Activated CD4-positive, CD25-positive, alpha-beta regulatory T cell treated with anti-CD3 and anti-CD28 coated beads, Interleukin-2, amount 50 U/mL, for 16 hours (primary cell): ENCODE measurements around the gene ZDHHC5.
"Not testable (repeated sequence)": the region's sequence is repeated elsewhere in the genome, so short reads cannot be mapped to it uniquely, and the experiment has no call there.

Experiments used
- DNase-seq: peaks from one replicate; pipeline ENCODE4 v3.0.0-alpha.2; 2020; ENCODE audit warnings: low read depth, low spot score

The ZDHHC5 gene

DNA sequence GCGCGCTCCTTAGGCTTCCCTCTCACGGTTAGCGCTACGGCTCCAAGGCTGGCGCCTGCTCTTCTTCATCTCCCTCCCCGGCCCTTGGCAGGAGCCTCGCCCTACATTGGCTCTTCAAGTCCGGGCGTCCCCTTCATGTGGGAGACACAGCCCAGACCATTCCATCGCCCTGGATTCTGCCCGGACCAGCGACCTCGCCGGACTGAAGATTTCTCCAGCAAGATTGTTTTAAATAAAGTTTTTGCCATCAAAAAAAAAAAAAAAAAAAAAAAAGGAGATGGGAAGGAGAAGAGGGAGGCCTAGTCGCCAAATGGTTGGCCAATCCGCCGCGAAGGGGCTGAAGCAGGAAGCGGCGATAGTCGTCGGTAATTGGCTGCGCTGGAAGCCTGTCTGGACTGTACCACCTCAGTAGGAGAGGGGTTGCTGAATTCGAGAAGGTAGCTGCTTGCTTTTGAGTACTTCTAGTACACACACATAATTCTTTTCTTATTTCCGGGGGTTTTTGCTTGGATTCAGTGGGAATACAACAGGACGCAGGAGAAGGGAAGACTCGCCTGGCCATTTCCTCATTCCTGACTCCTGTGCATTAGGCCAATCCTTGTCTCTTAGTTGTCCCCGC is 688 bp upstream of the ZDHHC5 start:
- DNase-seq = peak; percentile 90

- no peak for DNase-seq
Observed at GRCh38 chr11:57668434-57668782, 494 bp downstream of the ZDHHC5 start.

GRCh38 chr11:57674251-57674650 is 6.3 kb downstream of the ZDHHC5 start:
- DNase-seq = no peak

- DNase-seq = no peak
Observed at GRCh38 chr11:57675176-57675941, 7.4 kb downstream of the ZDHHC5 start.

DNA sequence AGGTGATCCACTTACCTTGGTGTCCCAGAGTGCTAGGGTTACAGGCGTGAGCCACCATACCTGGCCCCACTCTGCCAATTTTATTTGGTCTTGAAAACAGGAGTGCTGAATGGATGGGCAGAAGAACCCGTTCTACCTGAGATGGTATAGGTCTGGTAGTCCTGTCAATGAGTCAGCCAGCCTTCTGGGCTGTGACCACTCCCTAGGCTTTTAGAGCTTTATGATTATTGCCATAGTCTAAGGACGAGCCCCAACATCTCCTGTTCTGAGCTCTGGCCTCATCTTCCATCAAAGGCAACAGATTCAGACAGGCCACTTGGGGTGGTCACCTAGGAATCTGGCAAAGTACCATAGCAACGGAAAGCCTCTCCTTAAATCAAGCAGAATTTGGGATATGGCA is 11.5 kb downstream of the ZDHHC5 start:
- no peak for DNase-seq

DNA sequence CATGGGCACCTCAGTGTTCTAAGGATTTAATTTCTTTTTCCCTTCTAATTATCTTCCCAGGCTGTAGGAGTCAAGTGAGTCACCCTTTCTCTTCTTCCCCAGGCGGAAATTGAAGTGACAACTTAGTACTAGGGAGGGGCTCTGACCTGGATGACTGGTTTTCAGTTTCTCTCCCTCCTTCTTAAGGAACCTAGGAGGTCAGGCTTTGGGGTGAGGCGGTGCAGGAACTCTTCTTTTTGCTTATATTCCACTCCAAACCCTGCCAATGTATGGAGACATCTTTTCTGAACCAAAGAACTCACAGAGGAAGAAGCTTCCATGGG is 12.6 kb downstream of the ZDHHC5 start:
- no peak for DNase-seq

- no peak for DNase-seq
Observed at GRCh38 chr11:57681168-57681567, 13.3 kb downstream of the ZDHHC5 start.

- not testable (repeated sequence) for DNase-seq
Observed at GRCh38 chr11:57690474-57690873, 22.6 kb downstream of the ZDHHC5 start.

- DNase-seq = no peak
Observed at GRCh38 chr11:57698843-57699365, 31.0 kb downstream of the ZDHHC5 start.

- DNase-seq = no peak
Observed at GRCh38 chr11:57699813-57700212, 31.9 kb downstream of the ZDHHC5 start.

DNA sequence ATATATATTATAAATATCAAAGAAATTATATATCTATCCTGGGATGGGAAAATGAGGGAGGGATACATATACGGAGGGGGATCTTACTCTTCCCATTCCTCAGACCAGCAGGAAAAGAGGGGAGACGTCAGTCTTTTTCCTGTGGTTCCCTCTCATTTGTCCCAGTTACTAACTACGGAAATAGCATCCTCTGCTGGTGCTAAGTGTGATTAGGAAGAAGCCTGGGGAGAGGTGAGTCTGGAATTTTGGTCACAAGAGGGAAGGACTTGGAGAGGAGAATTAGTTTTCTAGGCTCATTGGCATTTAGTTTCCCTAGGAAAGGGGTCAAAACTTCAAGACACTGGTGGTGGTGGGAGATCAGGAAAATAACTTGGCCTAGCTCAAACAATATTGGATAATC is 32.5 kb downstream of the ZDHHC5 start:
- DNase-seq = no peak

DNA sequence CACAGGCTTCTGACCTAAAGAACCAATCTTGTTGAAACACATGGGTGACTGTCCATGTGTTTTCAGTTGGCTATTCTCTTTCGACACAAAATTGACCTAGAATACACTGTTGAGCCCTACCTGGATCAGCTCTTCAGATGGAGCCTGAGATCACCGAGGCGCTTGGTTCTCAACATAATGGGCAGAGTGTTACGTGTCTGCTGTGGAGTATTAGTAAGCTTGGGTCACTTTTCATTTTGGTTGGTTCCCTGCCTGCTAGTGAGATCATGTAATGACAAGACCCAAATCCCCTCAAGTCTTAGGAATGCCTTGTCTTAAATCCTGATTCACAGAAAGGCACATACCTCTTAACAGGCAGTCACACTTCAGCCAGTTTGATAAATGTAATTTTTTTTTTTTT is 35.4 kb downstream of the ZDHHC5 start:
- no peak for DNase-seq

- no peak for DNase-seq
Observed at GRCh38 chr11:57704932-57705331, 37.0 kb downstream of the ZDHHC5 start.

- DNase-seq = not testable (repeated sequence)
Observed at GRCh38 chr11:57705432-57705831, 37.5 kb downstream of the ZDHHC5 start.

DNA sequence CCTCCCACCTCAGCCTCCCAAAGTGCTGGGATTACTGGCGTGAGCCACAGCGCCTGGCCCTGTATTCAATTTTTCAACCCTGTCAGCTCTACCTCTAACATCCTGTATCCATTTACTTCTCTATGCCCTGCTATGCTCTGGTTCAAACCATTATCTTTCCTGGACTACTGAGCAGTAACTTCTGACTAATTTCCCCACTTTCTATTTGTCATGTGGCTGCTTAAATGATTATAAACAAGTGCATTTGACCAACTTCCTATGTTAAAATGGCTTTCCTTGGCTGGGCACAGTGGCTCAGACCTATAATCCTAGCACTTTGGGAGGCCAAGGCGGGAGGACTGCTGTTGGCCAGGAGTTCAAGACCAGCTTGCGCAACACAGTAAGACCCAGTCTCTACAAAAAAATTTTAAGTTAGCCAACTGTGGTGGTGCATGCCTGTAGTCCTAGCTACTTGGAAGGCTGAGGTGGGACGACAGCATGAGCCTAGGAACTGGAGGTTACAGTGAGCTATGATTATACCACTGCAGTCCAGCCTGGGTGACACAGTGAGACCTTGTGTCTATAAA is 42.0 kb downstream of the ZDHHC5 start:
- DNase-seq = no peak

DNA sequence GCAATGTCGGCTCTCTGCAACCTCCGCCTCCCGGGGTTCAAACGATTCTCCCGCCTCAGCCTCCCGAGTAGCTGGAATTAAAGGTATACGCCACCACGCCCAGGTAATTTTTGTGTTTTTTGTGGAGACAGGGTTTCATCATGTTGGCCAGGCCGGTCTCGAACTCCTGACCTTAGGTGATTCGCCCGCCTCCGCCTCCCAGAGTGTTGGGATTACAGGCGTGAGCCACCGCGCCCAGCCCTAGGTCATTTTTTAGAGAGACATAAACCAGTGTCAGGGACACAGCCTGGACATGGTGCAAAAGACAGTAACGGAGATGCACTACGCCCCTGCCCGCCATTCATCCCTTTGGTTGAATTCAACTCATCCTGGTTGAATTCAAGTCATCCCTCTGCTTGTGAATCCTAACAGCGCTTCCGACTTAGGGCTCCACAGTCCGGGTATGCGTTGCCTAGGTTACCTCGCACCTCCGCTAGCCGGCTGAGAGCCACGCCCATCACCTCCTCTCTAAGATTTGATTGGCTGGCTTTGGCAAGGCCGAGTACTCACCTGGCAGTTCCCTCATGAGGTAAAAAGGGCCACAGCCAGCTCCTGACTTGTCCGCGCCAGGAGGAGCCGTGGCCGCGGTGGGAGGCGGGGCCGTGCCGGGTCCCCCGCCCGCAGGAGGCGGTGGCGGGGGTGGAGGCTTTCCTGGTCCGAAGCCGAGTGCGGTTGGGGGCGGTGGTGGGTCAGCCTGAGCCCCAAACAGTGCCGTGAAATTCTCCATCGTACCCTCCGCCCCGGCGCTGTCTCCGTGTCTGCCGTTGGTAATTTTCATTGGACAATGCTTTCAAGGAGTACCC is 43.7 kb downstream of the ZDHHC5 start, which contains the start of gene MED19:
TSS of gene MED19 (minus strand) at position 802 of the 842 bp plus-strand sequence. CDS start at position 766, 36 bp downstream.
- DNase-seq = peak; percentile 44

- peak; percentile 84 for DNase-seq
Observed at GRCh38 chr11:57712256-57713150, 44.6 kb downstream of the ZDHHC5 start, which contains the start of gene TMX2. TMX2 (plus strand) TSS chr11:57712593; CDS start chr11:57712619, 26 bp downstream.

DNA sequence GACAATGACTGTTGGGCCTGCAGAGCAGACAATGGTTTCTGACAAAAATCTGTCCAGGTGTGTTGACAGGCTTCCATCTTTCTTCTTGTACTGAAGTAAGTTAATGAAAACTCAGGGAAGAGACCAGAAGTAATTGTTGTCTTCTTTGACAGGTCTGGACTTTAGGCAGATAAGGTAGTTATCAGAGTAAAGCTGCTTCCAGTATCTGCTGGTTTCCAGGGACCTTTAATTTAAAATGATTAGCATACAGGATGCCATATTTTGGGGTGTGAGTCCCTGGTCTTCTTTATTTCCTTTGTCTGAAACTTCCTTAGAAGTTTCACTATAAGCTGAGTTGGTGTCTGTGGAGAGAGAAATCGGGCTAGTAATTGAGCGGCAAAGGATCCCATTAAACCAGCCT is 45.9 kb downstream of the ZDHHC5 start:
- no peak for DNase-seq

DNA sequence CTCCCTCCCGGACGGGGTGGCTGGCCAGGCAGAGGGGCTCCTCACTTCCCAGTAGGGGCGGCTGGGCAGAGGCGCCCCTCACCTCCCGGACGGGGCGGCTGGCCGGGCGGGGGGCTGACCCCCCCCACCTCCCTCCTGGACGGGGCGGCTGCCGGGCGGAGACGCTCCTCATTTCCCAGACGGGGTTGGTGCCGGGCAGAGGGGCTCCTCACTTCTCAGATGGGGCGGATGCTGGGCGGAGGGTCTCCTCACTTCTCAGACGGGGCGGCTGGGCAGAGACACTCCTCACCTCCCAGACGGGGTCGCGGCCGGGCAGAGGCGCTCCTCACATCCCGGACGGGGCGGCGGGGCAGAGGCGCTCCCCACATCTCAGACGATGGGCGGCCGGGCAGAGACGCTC is 48.8 kb downstream of the ZDHHC5 start:
- not testable (repeated sequence) for DNase-seq

DNA sequence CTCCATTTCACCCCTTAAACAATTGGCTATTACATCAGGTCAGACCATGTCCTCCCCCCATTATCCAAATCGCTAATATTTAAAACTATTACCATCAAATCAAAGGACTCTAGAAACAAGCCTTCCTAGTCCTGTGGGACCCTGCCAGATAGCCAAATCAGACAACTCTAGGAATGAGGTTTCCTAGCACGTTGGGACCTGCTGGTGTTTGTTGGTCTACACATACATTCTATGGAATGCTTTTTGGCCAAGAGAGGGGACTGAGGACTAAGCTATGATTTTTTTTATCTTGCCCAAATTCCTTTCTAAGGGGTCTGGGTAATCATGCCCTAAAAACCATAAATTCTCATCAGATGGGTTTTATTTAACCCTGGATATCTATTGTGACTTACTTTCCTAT is 59.3 kb downstream of the ZDHHC5 start:
- no peak for DNase-seq

- DNase-seq = no peak
Observed at GRCh38 chr11:57728829-57729228, 60.9 kb downstream of the ZDHHC5 start.
